ENCODE results near the gene CCDC192. TPM values are rescaled to one million over a fixed set of nuclear protein-coding genes. Genes with fewer than 3 reads are reported as not detected.

CCDC192 gene
- total and polyA plus RNA-seq, 2 of the 4 experiments (the other 2 are of a cell fraction) = not detected

GRCh38 chr5:127685662-127686061 is 17.5 kb upstream of the CCDC192 start:
- Histone ChIP-seq H3K4ac (ENCODE audit: low read depth, low read length) (no peak overlapping the region), H4K5ac (ENCODE audit: low read depth, low read length) (no peak overlapping the region), H4K8ac (ENCODE audit: low read depth in 2 of 2, low read length in 2 of 2) (no peak overlapping the region), H4K20me1 (ENCODE audit: insufficient read depth, low read length) (no peaks in the 10 kb centered on the region), H3K27me3 (ENCODE audit: control insufficient read depth, insufficient read depth, low read length) (no peaks in the 10 kb centered on the region), H2BK15ac (ENCODE audit: low read depth, low read length) (no peak overlapping the region), H3K9me3 (ENCODE audit: control insufficient read depth, insufficient read depth, low read length) (no peaks in the 10 kb centered on the region), H3K4me1 (ENCODE audit: control insufficient read depth, insufficient read depth, low read length) (no peaks in the 10 kb centered on the region), H3K9ac (ENCODE audit: low read depth, low read length) (no peak overlapping the region), H3K9me1 (ENCODE audit: insufficient read depth, low read length) (no peaks in the 10 kb centered on the region), H2BK120ac (ENCODE audit: low read depth, low read length) (no peak overlapping the region), H3K18ac (ENCODE audit: low read depth, low read length) (no peak overlapping the region), H2BK5ac (ENCODE audit: low read depth, low read length, poor library complexity, severe bottlenecking) (no peak overlapping the region), H3K23ac (ENCODE audit: low read depth, low read length) (no peak overlapping the region), H2BK20ac (ENCODE audit: low read depth, low read length) (no peak overlapping the region), H3K79me1 (ENCODE audit: low read depth in 1 of 2, low read length in 2 of 2) (no peaks in the 10 kb centered on the region), H2AK9ac (replicated peaks; ENCODE audit: low read depth, low read length, poor library complexity) (no peak overlapping the region), H4K91ac (ENCODE audit: insufficient read depth, low read depth, low read length) (no peak overlapping the region), H3K36me3 (ENCODE audit: control insufficient read depth, insufficient read depth, low read length) (no peaks in the 10 kb centered on the region), H3K4me2 (ENCODE audit: low read depth, low read length) (no peak overlapping the region), H3K4me3 (ENCODE audit: insufficient read depth, low read depth, low read length) (no peak overlapping the region), H3K56ac (ENCODE audit: extremely low read depth, insufficient read depth, low read length) (no peak overlapping the region), H3K14ac (replicated peaks; ENCODE audit: low read depth, low read length) (no peak overlapping the region), H3K27ac (ENCODE audit: insufficient read depth, low read length) (no peak overlapping the region), H2AFZ (replicated peaks; ENCODE audit: low read length, poor library complexity) (no peak overlapping the region), H2AK5ac (ENCODE audit: low read depth, low read length) (no peak overlapping the region)
- no peak for ATAC-seq (ENCODE audit: low read depth)
- TF ChIP-seq, protein P1, sequence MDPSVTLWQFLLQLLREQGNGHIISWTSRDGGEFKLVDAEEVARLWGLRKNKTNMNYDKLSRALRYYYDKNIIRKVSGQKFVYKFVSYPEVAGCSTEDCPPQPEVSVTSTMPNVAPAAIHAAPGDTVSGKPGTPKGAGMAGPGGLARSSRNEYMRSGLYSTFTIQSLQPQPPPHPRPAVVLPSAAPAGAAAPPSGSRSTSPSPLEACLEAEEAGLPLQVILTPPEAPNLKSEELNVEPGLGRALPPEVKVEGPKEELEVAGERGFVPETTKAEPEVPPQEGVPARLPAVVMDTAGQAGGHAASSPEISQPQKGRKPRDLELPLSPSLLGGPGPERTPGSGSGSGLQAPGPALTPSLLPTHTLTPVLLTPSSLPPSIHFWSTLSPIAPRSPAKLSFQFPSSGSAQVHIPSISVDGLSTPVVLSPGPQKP (IDR thresholded peaks at IDR 0.05; ENCODE audit: borderline replicate concordance, low read depth, low read length) = no peak
- TF ChIP-seq FOS (IDR thresholded peaks at IDR 0.05; ENCODE audit: low read depth, low read length) = no peak
- TF ChIP-seq CEBPB (IDR thresholded peaks at IDR 0.05; ENCODE audit: low read depth, low read length) = peak; percentile 73; the same call in 1 of the 2 replicates
- TF ChIP-seq MXI1 (IDR thresholded peaks at IDR 0.05; ENCODE audit: borderline replicate concordance, low read depth, low read length) = no peak
- ChIA-PET CTCF (no interaction called here), POLR2A (ENCODE audit: unreplicated experiment) (no interaction called here)
- dilution Hi-C loops (cut with HindIII; ENCODE audit: low sequenced_read_pairs, unreplicated experiment) (no loop called here), intact Hi-C loops (cut with micrococcal nuclease) (no loop called here), in situ Hi-C loops (cut with MboI; ENCODE audit: low sequenced_read_pairs) (no loop called here)
- DNase-seq = no peak
- WGBS, 2 experiments (ENCODE audit: extremely low coverage in 2 of 2, insufficient read length in 1 of 2) = no CpG with 5 or more reads among the region's 2 CpGs
- no TSS peak for BruUV-seq (replicated peaks)

Data from IMR-90 (cell line).